H1 (cell line): ENCODE measurements around the gene ABCA9. TPM values are rescaled to one million over a fixed set of nuclear protein-coding genes. Genes with fewer than 3 reads are reported as not detected.

Source experiments
- MAFK ChIP-seq: IDR thresholded peaks from 2 replicates; pipeline ENCODE4 v1.6.1; 2012; ENCODE audit warnings: low read depth, mild to moderate bottlenecking, improper control_type of control experiment, low read length
- SIX5 ChIP-seq: IDR thresholded peaks from 2 replicates; pipeline ENCODE4 v1.6.1; 2011; ENCODE audit warnings: mild to moderate bottlenecking, low read depth, low read length
- SP2 ChIP-seq: IDR thresholded peaks from 2 replicates; pipeline ENCODE4 v1.6.1; 2012; ENCODE audit warnings: mild to moderate bottlenecking, low read length, inconsistent platforms
- polyA plus RNA-seq, 7 experiments: library from polyadenylated mRNA; depleted of rRNA in 3 of 7; stranded (reverse) in 5 of 7; unstranded in 2 of 7; fragments of >200 nt in 5 of 7; fragments of 200-250 nt in 2 of 7; gene quantifications; 1 replicate in 5 of 7; 2 replicates in 1 of 7; 4 replicates in 1 of 7; pipeline versions ENCODE4 v1.2.1 to v1.2.3, GENCODE V29; 2011 to 2013; ENCODE audit warnings: missing spikeins in 2 of 7, mixed read lengths in 2 of 7
- total RNA-seq: library from RNA; stranded (reverse); fragmentation: NEBNext Ultra II Directional; extraction: Animal tissue kit (Norgen Biotek cat#: 25700); gene quantifications from 2 replicates; pipeline ENCODE4 v1.2.1, GENCODE V29; 2021
- TF ChIP-seq, protein P1 (sequence below): IDR thresholded peaks from 2 replicates; pipeline ENCODE4 v1.6.1; 2012; ENCODE audit warnings: low read length, inconsistent platforms

Gene ABCA9
- total and polyA plus RNA-seq, 2 of the 8 experiments (the other 6 are each of a cell fraction or from before 2014, with no cell fraction given) = not detected

DNA sequence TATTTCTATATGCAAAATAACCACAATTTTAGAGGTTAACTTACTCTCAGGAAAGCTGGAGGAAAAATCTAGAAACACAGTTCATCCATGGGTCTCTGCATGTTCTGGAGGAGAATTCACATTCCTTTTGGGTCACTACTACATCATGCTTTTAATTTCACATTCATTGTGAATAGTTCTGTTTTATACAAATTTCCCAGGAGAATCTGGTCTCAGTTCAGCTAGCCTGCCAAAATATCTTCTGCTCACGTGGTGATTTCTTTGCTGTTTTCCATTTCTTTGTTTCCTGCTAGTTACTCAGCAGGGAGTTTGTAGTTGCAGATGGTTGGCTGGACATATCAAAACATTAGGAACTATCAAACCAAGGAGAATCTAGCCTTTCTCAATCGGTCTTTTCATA is at the start of gene ABCA9 (continued):
- TF ChIP-seq, protein P1, sequence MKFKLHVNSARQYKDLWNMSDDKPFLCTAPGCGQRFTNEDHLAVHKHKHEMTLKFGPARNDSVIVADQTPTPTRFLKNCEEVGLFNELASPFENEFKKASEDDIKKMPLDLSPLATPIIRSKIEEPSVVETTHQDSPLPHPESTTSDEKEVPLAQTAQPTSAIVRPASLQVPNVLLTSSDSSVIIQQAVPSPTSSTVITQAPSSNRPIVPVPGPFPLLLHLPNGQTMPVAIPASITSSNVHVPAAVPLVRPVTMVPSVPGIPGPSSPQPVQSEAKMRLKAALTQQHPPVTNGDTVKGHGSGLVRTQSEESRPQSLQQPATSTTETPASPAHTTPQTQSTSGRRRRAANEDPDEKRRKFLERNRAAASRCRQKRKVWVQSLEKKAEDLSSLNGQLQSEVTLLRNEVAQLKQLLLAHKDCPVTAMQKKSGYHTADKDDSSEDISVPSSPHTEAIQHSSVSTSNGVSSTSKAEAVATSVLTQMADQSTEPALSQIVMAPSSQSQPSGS = no peak
- TF ChIP-seq SIX5 = no peak
- TF ChIP-seq SP2 = no peak
- TF ChIP-seq MAFK = no peak
